ENCODE data around the gene LRRC37A.
"Not testable (repeated sequence)": the region's sequence is repeated elsewhere in the genome, so short reads cannot be mapped to it uniquely, and the experiment has no call there.

The LRRC37A gene

DNA sequence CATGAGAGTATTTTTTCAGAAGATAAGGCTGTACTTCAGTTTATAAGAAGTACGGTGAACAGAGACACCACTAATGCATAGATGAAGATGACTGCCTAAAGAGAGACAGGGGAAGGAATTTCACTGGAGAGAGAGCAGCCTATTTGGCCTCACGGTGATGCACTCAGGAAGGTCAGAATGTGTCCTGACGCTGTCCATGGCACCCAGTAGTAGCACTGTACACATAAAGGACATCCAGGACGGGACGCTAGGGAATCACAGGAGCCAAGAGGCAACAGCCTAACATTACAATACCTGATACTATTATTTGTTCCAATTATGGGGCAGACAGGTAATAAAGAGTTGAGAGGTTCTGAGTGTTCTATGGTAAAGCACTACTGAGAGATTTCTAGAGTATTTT, 24.9 kb upstream of the LRRC37A start:
- Histone ChIP-seq H3K36me3 (ENCODE audit: control insufficient read depth, insufficient read depth, low read length, severe bottlenecking) (no peaks in the 10 kb centered on the region), H3K9ac (ENCODE audit: low read length) (no peak overlapping the region), H3K4me3 (ENCODE audit: low read length) (no peak overlapping the region), H3K9me3 (ENCODE audit: control insufficient read depth, low read length) (no peaks in the 10 kb centered on the region), H3K27me3 (replicated peaks; ENCODE audit: control insufficient read depth, insufficient read depth, low read length) (peaks cover 3% of the 10 kb centered on the region), H3K4me1 (ENCODE audit: control insufficient read depth, insufficient read depth, low read length) (peaks cover 14% of the 10 kb centered on the region)
- no peak for DNase-seq (ENCODE audit: low read depth)

DNA sequence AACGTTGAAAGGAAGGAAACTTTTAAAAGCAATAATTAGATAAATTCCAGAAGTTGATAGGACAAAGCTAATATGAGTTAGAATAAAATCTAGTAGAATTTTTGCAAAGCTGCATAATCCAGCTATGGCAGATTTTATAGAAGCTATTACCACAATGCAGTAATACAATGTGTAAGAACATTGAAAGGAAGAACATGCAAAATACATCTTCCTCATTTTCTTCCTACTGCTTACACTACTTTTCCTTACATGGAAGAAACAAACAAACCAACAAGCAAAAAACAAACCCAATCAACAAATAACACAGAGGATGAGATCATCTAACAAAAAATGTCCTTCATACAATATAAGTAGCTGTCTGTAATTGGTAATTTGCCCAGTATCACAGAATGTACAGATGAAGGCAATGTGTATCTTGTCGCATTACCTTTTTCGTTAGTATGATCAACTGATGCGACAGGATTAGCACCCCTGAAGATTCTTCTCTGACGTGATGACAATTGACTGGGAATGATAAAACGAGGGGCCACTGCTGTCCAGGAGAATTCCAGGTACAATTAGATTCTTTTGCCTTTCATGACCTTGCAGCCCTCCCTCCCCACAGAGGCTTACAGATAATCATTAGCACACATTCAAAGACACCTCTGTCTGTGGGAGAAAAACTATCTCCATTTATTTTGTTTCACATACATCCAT, 21.2 kb upstream of the LRRC37A start:
- H3K4me1 ChIP-seq (ENCODE audit: control insufficient read depth, insufficient read depth, low read length), result no peaks in the 10 kb centered on the region
- no peak overlapping the region for H3K9ac ChIP-seq (ENCODE audit: low read length)
- no peak for DNase-seq (ENCODE audit: low read depth)
- H3K27me3 ChIP-seq (replicated peaks; ENCODE audit: control insufficient read depth, insufficient read depth, low read length), result peaks cover 3% of the 10 kb centered on the region
- no peak overlapping the region for H3K4me3 ChIP-seq (ENCODE audit: low read length)
- H3K36me3 ChIP-seq (ENCODE audit: control insufficient read depth, insufficient read depth, low read length, severe bottlenecking), result no peaks in the 10 kb centered on the region
- H3K9me3 ChIP-seq (ENCODE audit: control insufficient read depth, low read length), result no peaks in the 10 kb centered on the region

DNA sequence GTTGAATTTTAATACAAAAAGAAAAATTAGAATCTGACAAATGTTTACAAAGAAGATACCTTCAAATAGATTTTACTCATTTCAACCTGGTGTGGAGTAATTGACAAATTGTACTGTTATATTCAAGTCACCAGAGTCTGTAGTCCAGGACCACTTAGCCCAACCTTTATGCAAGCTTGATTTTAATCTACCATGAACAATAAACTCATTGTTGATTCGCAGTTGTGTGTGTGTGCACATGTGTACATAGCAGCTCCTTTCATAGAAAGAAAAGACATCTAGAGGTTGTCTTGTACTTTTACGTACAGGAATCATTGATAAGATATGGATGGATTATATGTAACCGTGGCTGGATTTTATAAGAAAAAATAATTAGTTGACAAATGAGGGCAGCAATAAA, 20.7 kb upstream of the LRRC37A start:
- no peak overlapping the region for H3K4me3 ChIP-seq (ENCODE audit: low read length)
- no peaks in the 10 kb centered on the region for H3K4me1 ChIP-seq (ENCODE audit: control insufficient read depth, insufficient read depth, low read length)
- H3K9ac ChIP-seq (ENCODE audit: low read length), result no peak overlapping the region
- H3K27me3 ChIP-seq (replicated peaks; ENCODE audit: control insufficient read depth, insufficient read depth, low read length), result peaks cover 3% of the 10 kb centered on the region
- no peak for DNase-seq (ENCODE audit: low read depth)
- H3K9me3 ChIP-seq (ENCODE audit: control insufficient read depth, low read length), result no peaks in the 10 kb centered on the region
- no peaks in the 10 kb centered on the region for H3K36me3 ChIP-seq (ENCODE audit: control insufficient read depth, insufficient read depth, low read length, severe bottlenecking)

DNA sequence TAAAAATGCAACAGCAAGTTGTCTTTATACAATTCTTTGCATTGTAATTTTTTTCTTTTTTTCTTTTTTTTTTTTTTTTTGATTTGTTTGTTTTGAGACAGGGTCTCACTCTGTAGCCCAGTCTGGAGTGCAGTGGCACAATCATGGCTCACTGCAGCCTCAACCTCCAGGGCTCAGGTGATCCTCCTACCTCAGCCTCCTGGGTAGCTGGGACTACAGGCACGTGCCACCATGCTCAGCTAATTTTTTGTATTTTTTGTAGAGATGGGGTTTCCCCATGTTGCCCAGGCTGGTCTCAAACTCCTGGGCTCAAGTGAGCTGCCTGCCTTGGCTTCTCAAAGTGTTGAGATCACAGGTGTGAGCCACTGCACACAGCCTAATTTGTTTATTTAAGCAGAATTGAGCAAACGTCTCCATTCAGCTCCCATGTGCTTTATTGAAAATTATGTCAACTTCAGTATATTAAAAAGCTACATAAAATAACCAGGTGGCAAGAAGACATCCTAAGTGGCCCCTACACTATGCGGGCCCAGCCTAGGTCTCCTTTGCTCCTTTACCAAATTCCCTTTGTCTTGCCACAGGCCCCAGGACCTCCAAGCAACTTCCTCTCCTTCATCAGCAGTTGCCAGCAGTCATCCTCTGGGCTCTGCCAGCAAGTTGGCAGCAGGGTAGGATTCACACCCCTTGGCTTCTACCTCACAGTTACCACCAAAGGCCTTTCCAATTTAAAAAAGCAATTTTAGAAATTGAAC, 18.0 kb upstream of the LRRC37A start:
- H3K4me3 ChIP-seq (ENCODE audit: low read length); H3K36me3 ChIP-seq (ENCODE audit: control insufficient read depth, insufficient read depth, low read length, severe bottlenecking); DNase-seq (ENCODE audit: low read depth); H3K9me3 ChIP-seq (ENCODE audit: control insufficient read depth, low read length); H3K27me3 ChIP-seq (replicated peaks; ENCODE audit: control insufficient read depth, insufficient read depth, low read length); H3K9ac ChIP-seq (ENCODE audit: low read length); H3K4me1 ChIP-seq (ENCODE audit: control insufficient read depth, insufficient read depth, low read length): not testable (repeated sequence)

GRCh38 chr17:46281336-46281735, 13.6 kb upstream of the LRRC37A start:
- H3K36me3 ChIP-seq (ENCODE audit: control insufficient read depth, insufficient read depth, low read length, severe bottlenecking); H3K27me3 ChIP-seq (replicated peaks; ENCODE audit: control insufficient read depth, insufficient read depth, low read length); H3K4me3 ChIP-seq (ENCODE audit: low read length); H3K4me1 ChIP-seq (ENCODE audit: control insufficient read depth, insufficient read depth, low read length); H3K9ac ChIP-seq (ENCODE audit: low read length); H3K9me3 ChIP-seq (ENCODE audit: control insufficient read depth, low read length); DNase-seq (ENCODE audit: low read depth): not testable (repeated sequence)

- not testable (repeated sequence) for H3K4me1 ChIP-seq (ENCODE audit: control insufficient read depth, insufficient read depth, low read length); H3K36me3 ChIP-seq (ENCODE audit: control insufficient read depth, insufficient read depth, low read length, severe bottlenecking); H3K9me3 ChIP-seq (ENCODE audit: control insufficient read depth, low read length); H3K27me3 ChIP-seq (replicated peaks; ENCODE audit: control insufficient read depth, insufficient read depth, low read length); DNase-seq (ENCODE audit: low read depth); H3K4me3 ChIP-seq (ENCODE audit: low read length); H3K9ac ChIP-seq (ENCODE audit: low read length)
These were observed 12.3 kb upstream of the LRRC37A start for GRCh38 chr17:46282635-46283034.

- H3K9ac ChIP-seq (ENCODE audit: low read length); H3K27me3 ChIP-seq (replicated peaks; ENCODE audit: control insufficient read depth, insufficient read depth, low read length): not testable (repeated sequence)
These were observed 10.5 kb upstream of the LRRC37A start for GRCh38 chr17:46284467-46284866.

DNA sequence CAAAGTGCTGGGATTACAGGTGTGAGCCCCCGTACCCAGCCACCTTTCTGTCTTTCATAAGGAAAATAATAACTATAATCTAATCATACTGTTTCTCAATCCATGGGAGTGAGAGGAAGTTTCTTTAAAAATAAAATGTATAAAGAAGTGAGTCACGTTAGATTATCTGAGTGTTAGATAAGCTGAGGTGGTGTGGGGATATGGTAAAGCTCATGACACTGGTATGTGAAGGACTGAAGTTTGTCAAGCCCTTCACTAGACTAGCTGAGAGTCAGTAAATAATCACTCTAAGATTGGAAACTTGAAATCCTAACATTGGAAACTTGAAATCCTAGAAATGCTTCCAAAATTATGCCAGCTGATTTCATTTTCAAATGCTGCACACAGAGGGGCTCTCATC, 9.4 kb upstream of the LRRC37A start:
- not testable (repeated sequence) for H3K4me3 ChIP-seq (ENCODE audit: low read length); H3K27me3 ChIP-seq (replicated peaks; ENCODE audit: control insufficient read depth, insufficient read depth, low read length); H3K4me1 ChIP-seq (ENCODE audit: control insufficient read depth, insufficient read depth, low read length); H3K36me3 ChIP-seq (ENCODE audit: control insufficient read depth, insufficient read depth, low read length, severe bottlenecking); H3K9me3 ChIP-seq (ENCODE audit: control insufficient read depth, low read length); DNase-seq (ENCODE audit: low read depth); H3K9ac ChIP-seq (ENCODE audit: low read length)

More at GRCh38 chr17:46284467-46284866, 10.5 kb upstream of the LRRC37A start:
- DNase-seq (ENCODE audit: low read depth); H3K4me3 ChIP-seq (ENCODE audit: low read length); H3K9me3 ChIP-seq (ENCODE audit: control insufficient read depth, low read length); H3K4me1 ChIP-seq (ENCODE audit: control insufficient read depth, insufficient read depth, low read length); H3K36me3 ChIP-seq (ENCODE audit: control insufficient read depth, insufficient read depth, low read length, severe bottlenecking): not testable (repeated sequence)

GRCh38 chr17:46286764-46287221, 8.1 kb upstream of the LRRC37A start:
- DNase-seq (ENCODE audit: low read depth), result peak; percentile 99
- not testable (repeated sequence) for H3K9ac ChIP-seq (ENCODE audit: low read length); H3K4me3 ChIP-seq (ENCODE audit: low read length); H3K36me3 ChIP-seq (ENCODE audit: control insufficient read depth, insufficient read depth, low read length, severe bottlenecking); H3K4me1 ChIP-seq (ENCODE audit: control insufficient read depth, insufficient read depth, low read length); H3K27me3 ChIP-seq (replicated peaks; ENCODE audit: control insufficient read depth, insufficient read depth, low read length); H3K9me3 ChIP-seq (ENCODE audit: control insufficient read depth, low read length)

DNA sequence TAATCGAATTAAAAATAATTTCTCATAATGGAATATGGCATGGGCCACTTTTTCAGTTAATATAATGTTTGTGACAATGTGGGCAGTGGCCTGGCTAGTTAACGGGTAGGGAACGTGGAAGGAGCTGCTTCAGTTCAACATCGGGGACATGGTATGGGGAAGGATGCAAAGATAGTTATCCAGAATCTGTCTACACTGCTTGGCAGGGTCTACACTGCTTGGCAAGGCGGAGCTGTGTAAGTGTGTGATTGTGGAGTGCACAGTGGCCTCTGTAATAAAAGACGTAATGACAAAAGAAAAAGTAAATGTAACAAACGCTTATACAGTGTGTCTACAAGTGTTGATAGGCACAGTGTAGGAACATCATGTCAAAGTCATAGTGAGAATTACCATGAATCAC, 7.3 kb upstream of the LRRC37A start:
- H3K9ac ChIP-seq (ENCODE audit: low read length); H3K4me3 ChIP-seq (ENCODE audit: low read length); H3K27me3 ChIP-seq (replicated peaks; ENCODE audit: control insufficient read depth, insufficient read depth, low read length); DNase-seq (ENCODE audit: low read depth); H3K4me1 ChIP-seq (ENCODE audit: control insufficient read depth, insufficient read depth, low read length); H3K36me3 ChIP-seq (ENCODE audit: control insufficient read depth, insufficient read depth, low read length, severe bottlenecking); H3K9me3 ChIP-seq (ENCODE audit: control insufficient read depth, low read length): not testable (repeated sequence)

- not testable (repeated sequence) for DNase-seq (ENCODE audit: low read depth)
These were observed 3.9 kb upstream of the LRRC37A start for GRCh38 chr17:46290906-46291546.

More at GRCh38 chr17:46290906-46291546, 3.9 kb upstream of the LRRC37A start:
- not testable (repeated sequence) for H3K9ac ChIP-seq (ENCODE audit: low read length); H3K4me3 ChIP-seq (ENCODE audit: low read length); H3K27me3 ChIP-seq (replicated peaks; ENCODE audit: control insufficient read depth, insufficient read depth, low read length); H3K36me3 ChIP-seq (ENCODE audit: control insufficient read depth, insufficient read depth, low read length, severe bottlenecking); H3K9me3 ChIP-seq (ENCODE audit: control insufficient read depth, low read length); H3K4me1 ChIP-seq (ENCODE audit: control insufficient read depth, insufficient read depth, low read length)
